Measurements from ENCODE around the gene MPC1.

GRCh38 chr6:166382500-166382932 is 224 bp downstream of the MPC1 start:
- TF ChIP-seq CTCF (IDR thresholded peaks at IDR 0.05) (no peak), POLR2A (IDR thresholded peaks at IDR 0.05) (no peak)

Measured in esophagus squamous epithelium (tissue), 4 donors.